Natural killer cell (primary cell): ENCODE measurements around the gene RFLNA. TPM values are rescaled to one million over a fixed set of nuclear protein-coding genes. Genes with fewer than 3 reads are reported as not detected.

Experiments
- ATAC-seq, 3 donors: fragments of 150-1000 bp in 2 of 3; fragments of 200-7000 bp in 1 of 3; cut with Tn5 transposase; 1 replicate in 1 of 3; 2 replicates in 2 of 3; pipeline ENCODE4 v1.10.0; 2021; ENCODE audit warnings: mild to moderate bottlenecking in 2 of 3, moderate library complexity in 2 of 3
- DNase-seq, 2 donors: peaks; one replicate each; pipeline versions ENCODE4 v3.0.0 to v3.0.0-alpha.2; 2013 to 2021; ENCODE audit warnings: mixed read lengths in 1 of 2
- H3K27ac ChIP-seq: one replicate; pipeline ENCODE4 v1.5.1; 2013; ENCODE audit warnings: mild to moderate bottlenecking, low read length
- H3K27me3 ChIP-seq: one replicate; pipeline ENCODE4 v1.6.1; 2013; ENCODE audit warnings: low read length; ENCODE audit not compliant: control insufficient read depth, insufficient read depth
- H3K36me3 ChIP-seq: one replicate; pipeline ENCODE4 v1.6.1; 2013; ENCODE audit warnings: low read length; ENCODE audit not compliant: control insufficient read depth, insufficient read depth
- H3K4me1 ChIP-seq: one replicate; pipeline ENCODE4 v1.6.1; 2013; ENCODE audit warnings: low read length; ENCODE audit not compliant: control insufficient read depth, insufficient read depth
- H3K4me3 ChIP-seq: one replicate; pipeline ENCODE4 v1.5.1; 2013; ENCODE audit warnings: low read length
- H3K9me3 ChIP-seq: one replicate; pipeline ENCODE4 v1.6.1; 2013; ENCODE audit warnings: low read length; ENCODE audit not compliant: control insufficient read depth, insufficient read depth
- H3K27ac Mint-ChIP-seq, 2 donors: one replicate each; pipeline ENCODE4 v1.8.0; 2022; ENCODE audit warnings: mild to moderate bottlenecking in 2 of 2, mixed read lengths in 2 of 2, moderate library complexity in 1 of 2
- H3K27me3 Mint-ChIP-seq, 2 donors: one replicate each; pipeline ENCODE4 v1.8.0; 2022; ENCODE audit warnings: low read depth in 2 of 2, mixed read lengths in 2 of 2
- H3K36me3 Mint-ChIP-seq: one replicate; pipeline ENCODE4 v1.8.0; 2022; ENCODE audit warnings: mixed read lengths
- H3K4me1 Mint-ChIP-seq, 2 donors: one replicate each; pipeline ENCODE4 v1.8.0; 2022; ENCODE audit warnings: mixed read lengths in 2 of 2
- H3K4me3 Mint-ChIP-seq: one replicate; pipeline ENCODE4 v1.8.0; 2022; ENCODE audit warnings: mild to moderate bottlenecking, moderate library complexity, mixed read lengths
- H3K9me3 Mint-ChIP-seq, 2 donors: one replicate each; pipeline ENCODE4 v1.8.0; 2022; ENCODE audit warnings: mixed read lengths in 2 of 2
- WGBS: methylation state at CpG from one replicate; pipeline ENCODE4 v1.1.7; 2013; ENCODE audit warnings: missing lambda C conversion rate; ENCODE audit not compliant: insufficient coverage; 5-methylcytosine and 5-hydroxymethylcytosine counted together
- intact Hi-C: fragments of 100-400 bp; cut with micrococcal nuclease; formaldehyde crosslinking; loops from one replicate; pipeline ENCODE4 v1.14.2; 2022
- total RNA-seq, 4 donors: library from RNA; stranded (reverse); fragments of 120-200 nt in 1 of 4; gene quantifications; one replicate each; pipeline versions ENCODE4 v1.2.3 to v1.2.4, GENCODE V29; 2013 to 2022
- TF ChIP-seq, protein P1 (sequence below): fragments of 200-600 bp; IDR thresholded peaks from one replicate; pipeline ENCODE4 v1.8.0; 2022; ENCODE audit warnings: antibody characterized with exemption

The RFLNA gene
- total RNA-seq, 3 donors from 2014 or later (not counting 1 experiment from before 2014, with no cell fraction given): 0.85 TPM; not detected in 2

DNA sequence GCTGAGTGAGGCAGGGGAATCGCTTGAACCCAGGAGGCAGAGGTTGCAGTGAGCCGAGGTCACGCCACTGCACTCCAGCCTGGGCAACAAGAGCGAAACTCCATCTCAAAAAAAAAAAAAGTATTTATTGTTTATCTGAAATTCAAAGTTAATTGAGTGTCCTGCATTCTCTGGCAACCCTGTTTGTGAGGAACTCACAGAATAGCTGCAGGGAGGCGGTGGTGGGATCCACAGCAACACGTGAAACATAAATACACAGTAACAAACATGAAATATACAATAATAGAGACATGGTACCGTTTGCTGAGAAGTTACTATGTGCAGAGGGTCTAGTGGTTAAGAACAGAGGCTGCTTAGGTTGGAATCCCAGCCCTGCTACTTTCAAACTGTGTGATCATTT is 43.7 kb upstream of the RFLNA start:
- H3K36me3 Mint-ChIP-seq: no peaks in the 10 kb centered on the region

DNA sequence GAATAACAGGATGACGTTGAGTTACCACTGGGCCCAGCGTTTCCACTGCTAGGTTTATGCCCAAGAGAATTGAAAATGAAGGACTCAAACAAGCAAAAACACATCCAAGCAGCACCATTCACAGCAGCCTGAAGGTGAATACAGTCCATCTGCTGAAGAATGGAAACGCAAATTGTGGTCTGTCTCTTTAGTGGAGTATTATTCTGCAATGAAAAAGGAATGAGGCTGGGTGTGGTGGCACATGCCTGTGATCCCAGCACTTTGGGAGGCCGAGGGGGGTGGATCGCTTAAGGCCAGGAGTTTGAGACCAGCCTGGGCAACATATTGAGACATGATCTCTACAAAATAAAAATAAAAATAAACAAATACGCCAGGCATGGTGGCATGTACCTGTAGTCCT is 41.9 kb upstream of the RFLNA start:
- Mint-ChIP-seq H3K27me3 (peaks cover 16 to 22% of the 10 kb centered on the region in 2 donors), H3K27ac (no peak overlapping the region)
- TF ChIP-seq, protein P1, sequence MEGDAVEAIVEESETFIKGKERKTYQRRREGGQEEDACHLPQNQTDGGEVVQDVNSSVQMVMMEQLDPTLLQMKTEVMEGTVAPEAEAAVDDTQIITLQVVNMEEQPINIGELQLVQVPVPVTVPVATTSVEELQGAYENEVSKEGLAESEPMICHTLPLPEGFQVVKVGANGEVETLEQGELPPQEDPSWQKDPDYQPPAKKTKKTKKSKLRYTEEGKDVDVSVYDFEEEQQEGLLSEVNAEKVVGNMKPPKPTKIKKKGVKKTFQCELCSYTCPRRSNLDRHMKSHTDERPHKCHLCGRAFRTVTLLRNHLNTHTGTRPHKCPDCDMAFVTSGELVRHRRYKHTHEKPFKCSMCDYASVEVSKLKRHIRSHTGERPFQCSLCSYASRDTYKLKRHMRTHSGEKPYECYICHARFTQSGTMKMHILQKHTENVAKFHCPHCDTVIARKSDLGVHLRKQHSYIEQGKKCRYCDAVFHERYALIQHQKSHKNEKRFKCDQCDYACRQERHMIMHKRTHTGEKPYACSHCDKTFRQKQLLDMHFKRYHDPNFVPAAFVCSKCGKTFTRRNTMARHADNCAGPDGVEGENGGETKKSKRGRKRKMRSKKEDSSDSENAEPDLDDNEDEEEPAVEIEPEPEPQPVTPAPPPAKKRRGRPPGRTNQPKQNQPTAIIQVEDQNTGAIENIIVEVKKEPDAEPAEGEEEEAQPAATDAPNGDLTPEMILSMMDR: no peak

More for the DNA sequence above, 43.7 kb upstream of the RFLNA start:
- Histone ChIP-seq H3K27ac (no peak overlapping the region), H3K4me1 (no peaks in the 10 kb centered on the region), H3K27me3 (no peaks in the 10 kb centered on the region), H3K9me3 (no peaks in the 10 kb centered on the region), H3K36me3 (no peaks in the 10 kb centered on the region), H3K4me3 (no peak overlapping the region)
- TF ChIP-seq, protein P1: no peak
- DNase-seq (no peak), ATAC-seq (no peak)
- Mint-ChIP-seq H3K4me1 (no peaks in the 10 kb centered on the region), H3K9me3 (no peaks in the 10 kb centered on the region), H3K4me3 (no peak overlapping the region), H3K27me3 (peaks cover 8 to 20% of the 10 kb centered on the region in 2 donors), H3K27ac (no peak overlapping the region)
- WGBS: 83% methylated on average over 2 of the region's 7 CpGs
- intact Hi-C loops: no loop called here

DNA sequence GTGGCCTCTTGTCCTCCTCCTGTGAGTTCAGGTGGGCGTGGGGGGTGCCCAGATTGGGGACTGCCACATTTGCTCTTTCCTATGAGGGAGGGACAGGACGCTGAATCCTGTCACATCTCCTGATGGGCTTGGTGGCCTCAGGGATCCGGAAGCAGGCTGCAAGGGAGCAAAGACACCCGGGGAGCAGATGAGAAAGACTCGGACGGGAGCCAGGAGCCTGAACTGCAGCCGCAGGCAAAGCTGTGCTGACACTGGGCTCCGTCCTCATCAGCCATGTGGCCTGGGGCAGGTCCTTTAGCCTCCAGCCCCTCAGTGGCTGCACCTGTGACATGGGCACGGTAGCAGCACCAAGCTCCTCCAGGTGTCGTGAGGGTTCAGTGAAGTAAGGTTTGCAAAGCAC is 40.8 kb upstream of the RFLNA start:
- H3K4me1 Mint-ChIP-seq: no peaks in the 10 kb centered on the region
- TF ChIP-seq, protein P1: no peak
- peak in 1 of 3 donors; percentile 10 for ATAC-seq
- Histone ChIP-seq H3K36me3 (no peaks in the 10 kb centered on the region), H3K4me1 (no peaks in the 10 kb centered on the region), H3K4me3 (no peak overlapping the region), H3K27me3 (no peaks in the 10 kb centered on the region), H3K27ac (no peak overlapping the region), H3K9me3 (no peaks in the 10 kb centered on the region)
- H3K4me3 Mint-ChIP-seq: no peak overlapping the region
- WGBS: 90% methylated on average over 10 of the region's 10 CpGs
- DNase-seq: no peak
- H3K27ac Mint-ChIP-seq: no peak overlapping the region
- no peaks in the 10 kb centered on the region for H3K9me3 Mint-ChIP-seq
- H3K36me3 Mint-ChIP-seq: no peaks in the 10 kb centered on the region
- peaks cover 26 to 32% of the 10 kb centered on the region in 2 donors for H3K27me3 Mint-ChIP-seq
- intact Hi-C loops: no loop called here

More for the DNA sequence above, 41.9 kb upstream of the RFLNA start:
- Histone ChIP-seq H3K27me3 (no peaks in the 10 kb centered on the region), H3K4me1 (no peaks in the 10 kb centered on the region), H3K36me3 (no peaks in the 10 kb centered on the region), H3K4me3 (no peak overlapping the region), H3K27ac (no peak overlapping the region), H3K9me3 (no peaks in the 10 kb centered on the region)
- 90% methylated on average over 6 of the region's 6 CpGs for WGBS
- H3K9me3 Mint-ChIP-seq: no peaks in the 10 kb centered on the region
- H3K36me3 Mint-ChIP-seq: no peaks in the 10 kb centered on the region
- H3K4me1 Mint-ChIP-seq: no peaks in the 10 kb centered on the region
- DNase-seq: no peak
- no peak overlapping the region for H3K4me3 Mint-ChIP-seq
- intact Hi-C loops: no loop called here
- ATAC-seq: no peak
